Fibroblast of the conjunctiva (primary cell): ENCODE measurements around the gene C5orf15.
A peak's percentile ranks its signal among the peaks of the same experiment; 100 is the strongest.
"Not testable (repeated sequence)": the region's sequence is repeated elsewhere in the genome, so short reads cannot be mapped to it uniquely, and the experiment has no call there.

Experiments
- DNase-seq: peaks from one replicate; pipeline ENCODE4 v3.0.0-alpha.2; 2010; ENCODE audit warnings: low read depth

C5orf15 gene

DNA sequence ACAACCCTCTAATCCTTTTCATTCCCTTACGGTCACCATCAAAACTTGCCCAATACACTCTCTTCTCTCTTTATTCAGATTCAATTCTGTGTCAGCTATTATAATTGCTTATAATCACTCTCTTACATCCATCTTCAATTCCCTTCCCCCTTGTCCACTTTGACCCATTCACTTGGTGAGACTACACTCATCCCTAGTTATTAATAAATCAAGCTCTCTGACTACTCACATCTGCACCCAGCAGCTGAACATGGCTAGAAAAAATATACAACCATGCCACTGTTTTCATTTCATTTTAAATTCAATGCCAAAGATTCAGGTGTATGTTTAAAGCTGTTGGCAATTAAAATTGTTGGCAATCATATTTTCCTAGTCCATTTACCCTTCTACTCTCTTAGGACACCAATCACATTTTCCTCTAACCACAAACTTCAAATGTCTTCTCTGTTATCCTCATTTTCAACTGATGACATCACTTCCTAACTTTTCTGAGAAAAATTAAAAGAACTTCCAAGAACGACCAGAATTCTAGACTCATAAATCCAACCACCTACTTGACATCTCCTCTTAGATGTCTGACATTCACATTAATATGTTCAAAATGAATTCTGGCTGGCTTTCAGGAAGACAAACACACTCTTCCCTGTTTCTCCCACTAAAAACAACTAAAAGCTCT, 5.5 kb downstream of the C5orf15 start:
- no peak for DNase-seq

DNA sequence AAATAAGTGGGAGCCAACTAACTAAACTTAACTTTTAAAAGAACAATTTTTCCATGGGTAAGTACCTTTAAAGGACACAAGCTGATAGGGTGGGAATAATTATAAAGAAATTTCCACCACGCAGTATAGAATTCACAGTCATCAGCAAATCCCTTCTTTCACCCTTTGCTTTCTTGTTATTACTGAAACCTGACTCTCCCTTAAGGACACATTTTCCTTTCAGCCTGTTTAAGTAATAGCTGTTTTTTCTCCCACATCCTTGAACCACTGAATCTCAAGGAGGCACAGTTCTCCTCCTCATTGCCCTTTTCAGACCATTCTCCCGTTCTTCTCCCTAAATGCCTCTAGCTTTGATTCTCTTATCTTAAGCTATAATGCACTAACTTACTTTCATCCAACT, 6.3 kb downstream of the C5orf15 start:
- no peak for DNase-seq

DNA sequence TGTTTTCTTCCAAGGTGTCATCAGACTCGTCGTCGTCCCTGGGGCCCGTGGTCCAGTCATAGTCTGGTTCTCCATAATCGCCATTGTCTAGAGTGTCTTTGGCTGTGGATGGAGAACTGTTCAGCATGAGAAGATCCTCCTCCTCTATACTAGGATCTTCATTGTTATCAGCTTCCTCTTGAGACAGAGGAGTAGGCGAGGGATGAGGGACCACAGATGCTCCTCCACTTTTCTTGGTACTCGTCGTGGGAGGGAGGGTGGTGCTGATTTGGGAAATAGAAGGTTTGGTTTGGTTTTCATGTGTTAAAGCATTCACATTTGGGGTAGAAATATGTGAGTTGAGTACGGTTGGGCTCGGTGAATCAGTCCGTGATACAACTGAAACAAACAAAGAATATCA, 8.8 kb downstream of the C5orf15 start:
- no peak for DNase-seq

DNA sequence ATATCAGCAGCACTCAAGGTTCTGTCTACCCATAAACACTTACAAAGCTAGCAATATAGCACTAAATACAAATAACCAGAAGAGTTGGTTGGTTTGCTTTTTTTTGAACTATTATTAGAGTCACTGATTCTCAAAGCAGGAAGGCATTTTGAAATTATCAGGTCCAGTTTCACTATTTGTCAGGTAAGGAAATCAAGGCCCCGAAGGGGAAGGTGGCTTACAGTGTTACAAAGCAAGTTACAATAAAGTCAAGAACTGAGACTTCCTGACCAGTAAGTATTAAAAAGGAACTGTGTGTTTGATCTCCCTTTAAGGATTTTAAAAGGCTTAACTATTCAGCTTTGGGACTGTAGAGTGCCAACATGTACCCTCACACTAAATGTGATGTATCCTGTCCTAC, 10.8 kb downstream of the C5orf15 start:
- no peak for DNase-seq

DNA sequence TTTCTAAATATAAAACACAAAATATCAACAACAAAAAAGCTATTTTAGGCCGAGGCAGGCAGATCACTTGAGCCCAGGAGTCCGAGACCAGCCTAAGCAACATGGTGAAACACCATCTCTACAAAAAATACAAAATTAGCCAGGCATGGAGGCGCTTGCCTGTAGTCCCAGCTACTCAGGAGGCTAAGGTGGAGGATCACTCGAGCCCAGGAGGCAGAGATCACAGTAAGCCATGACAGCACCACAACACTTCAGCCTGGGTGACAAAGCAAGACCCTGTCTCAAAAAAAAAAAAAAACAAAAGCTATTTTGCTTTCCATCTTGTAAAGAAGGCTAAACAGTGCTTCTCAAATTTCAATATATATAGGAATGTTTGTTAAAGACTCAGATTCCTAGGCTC, 11.3 kb downstream of the C5orf15 start:
- DNase-seq = no peak

DNA sequence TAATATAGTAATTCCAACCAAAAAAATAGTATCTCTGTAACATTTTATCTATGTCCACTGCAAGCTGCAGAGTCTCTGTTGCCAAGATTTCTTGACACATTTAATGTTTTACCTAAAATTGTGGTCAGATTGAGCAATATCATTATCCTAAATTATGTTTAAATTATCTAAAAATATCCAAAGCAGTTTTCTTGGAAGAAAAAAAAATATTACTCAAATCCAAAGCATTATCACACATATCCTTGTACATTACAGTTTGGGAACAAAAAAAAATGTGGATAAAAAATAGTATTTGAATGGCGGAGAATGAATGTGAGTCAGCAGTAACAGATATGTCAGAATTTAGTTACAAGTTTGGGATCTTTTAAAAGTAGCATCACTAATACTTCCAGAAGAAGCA, 12.2 kb downstream of the C5orf15 start:
- DNase-seq = not testable (repeated sequence)

DNA sequence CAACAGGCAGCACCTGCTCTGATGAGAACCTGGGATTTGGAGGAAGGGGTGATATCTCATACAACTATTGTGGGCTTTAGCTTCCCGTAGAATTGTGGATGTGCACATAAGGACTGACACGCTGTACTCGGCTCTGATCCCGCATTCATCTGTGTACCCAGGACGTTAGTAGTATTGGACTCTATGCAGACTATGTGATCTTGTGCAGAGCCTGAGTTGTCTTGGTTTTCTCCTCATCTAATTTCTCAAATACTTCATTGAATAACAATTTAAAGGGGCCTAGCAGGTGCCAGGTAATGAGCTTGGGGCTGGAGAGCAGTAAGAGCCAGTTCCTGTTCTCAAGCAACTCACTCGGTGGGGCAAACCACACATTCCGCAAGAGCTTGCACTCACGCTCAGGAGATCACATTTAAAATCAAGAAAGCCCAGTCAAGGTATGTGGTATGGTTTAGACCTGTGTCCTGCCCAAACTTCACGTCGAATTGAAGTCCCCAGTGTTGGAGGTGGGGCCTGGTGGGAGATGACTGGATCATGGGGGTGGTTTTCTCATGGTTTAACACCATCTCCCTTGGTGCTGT, 14.8 kb downstream of the C5orf15 start:
- no peak for DNase-seq

DNA sequence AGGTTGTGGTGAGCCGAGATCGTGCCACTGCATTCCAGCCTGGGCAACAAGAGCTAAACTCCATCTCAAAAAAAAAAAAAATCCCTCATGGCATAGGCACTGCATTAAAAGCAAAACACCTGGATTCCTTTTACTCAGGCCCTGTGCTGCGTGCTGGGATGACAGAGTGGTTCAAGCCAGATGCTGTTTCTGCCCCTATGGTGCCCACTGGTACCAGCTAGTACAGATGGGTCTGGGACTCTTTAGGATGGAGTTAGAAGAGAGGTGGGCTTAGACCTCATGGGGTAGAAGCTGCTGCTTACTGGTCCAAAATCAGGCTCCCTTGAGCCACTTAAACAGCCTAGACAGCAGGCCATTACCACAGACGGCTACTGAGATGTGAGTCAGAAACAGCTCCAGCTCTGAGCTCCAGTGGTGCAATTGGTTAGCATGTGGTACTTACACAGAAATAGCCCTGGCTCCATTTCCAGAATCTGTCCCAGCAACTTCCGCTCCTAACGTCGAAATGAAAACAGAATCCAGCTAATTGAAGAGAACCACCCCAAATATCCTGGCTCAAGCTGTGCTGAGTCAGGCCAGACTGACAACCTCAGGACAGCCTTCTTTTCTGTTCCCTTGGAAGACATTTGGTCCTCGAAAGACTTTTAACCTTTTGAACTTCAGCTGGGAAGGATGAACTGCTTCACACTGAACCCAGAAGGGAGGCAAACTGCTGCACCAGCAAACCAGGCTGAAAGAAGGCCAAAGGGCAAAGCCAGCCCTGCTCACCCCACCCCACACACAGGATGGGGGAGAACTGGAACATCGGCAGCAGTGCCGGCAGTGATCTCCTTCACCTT, 15.5 kb downstream of the C5orf15 start:
- peak; percentile 86 for DNase-seq

DNA sequence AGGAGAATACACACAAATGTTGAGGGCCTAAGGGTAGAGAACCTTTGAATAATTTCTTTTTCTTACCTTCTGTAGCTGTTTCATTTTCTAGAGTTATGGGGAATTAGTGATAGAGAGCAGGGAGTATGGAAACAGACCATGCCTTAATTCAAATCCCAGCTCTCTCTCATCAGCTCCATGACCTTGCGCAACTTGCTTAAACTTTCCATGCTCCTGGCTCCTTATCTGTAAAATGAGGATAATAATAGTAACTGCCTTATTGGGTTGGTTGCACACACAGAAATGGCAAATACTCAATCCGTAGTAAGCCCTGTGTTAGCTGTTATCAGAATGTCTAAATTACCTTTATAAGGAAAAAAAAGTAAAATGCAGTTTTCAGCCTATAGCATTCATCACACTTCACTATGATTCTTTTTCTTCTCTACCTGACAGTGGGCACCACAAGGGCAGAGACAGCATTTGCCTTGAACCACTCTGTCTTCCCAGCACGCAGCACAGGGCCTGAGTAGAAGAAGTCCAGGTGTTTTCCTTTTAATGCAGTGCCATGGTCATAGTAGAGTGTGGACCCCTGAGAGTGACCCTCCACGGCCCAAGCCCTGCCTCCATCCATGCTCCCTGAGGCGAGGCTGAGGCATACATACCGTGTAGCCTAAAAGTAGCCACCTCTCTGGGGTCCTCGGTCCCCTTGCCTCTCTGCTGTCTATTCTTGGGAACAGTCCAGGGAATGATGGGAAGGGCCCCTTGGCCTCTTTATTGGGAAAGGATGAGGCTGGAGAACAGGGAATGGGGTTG, 17.4 kb downstream of the C5orf15 start:
- no peak for DNase-seq

DNA sequence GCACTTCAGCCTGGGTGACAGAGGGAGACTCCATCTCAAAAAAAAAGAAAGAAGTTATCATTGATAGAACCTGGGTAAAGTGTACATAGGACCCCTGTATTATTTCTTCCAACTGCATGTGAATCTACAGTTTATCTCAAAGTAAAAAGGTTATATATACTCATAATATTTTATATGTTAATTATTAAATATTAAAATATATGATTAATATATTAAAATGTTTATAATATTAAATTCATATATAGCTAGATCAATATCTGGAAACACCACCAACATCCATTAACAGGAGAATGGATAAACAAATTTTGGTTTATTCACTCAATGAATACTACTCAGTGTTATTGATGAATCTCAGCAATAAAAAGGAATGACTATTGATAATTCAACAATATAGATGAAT, 19.7 kb downstream of the C5orf15 start:
- no peak for DNase-seq

DNA sequence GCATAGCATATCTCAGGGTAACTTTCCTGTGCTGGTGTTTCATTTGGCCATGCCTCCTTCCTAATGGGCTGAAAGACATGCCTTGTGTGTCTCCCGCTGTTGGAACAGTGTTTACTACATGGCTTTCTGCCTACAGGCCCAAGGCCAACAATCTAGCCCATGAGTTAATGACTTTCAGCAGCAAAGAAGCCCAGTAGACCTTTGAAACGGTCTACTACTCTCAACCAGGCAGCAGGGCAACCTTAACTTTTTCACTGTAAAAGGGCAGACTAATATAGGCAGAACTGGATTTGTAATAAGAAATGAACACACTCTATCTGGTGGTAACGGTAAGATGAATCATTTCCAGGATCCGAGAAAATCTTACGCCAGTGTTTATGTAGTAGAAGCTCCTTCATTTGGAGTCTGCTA, 21.0 kb downstream of the C5orf15 start:
- DNase-seq = no peak

DNA sequence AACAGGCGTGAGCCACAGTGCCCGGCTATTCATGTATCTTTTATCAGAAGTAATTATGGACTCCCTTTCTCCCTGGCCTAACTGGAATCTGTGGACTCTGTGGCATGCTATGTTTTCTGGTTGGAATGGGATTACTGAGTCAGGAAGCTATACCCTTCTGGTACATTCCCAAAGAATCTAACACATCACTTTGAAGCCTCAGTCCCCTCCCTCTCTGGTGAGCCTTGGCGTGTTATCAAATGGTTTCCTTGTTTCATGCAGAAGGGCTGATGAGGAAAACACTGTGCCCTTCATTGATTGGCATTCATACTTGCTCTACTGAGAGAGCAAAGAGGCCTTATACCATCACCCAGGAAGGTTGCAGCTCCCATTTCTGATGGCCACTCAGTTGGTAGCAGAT, 22.9 kb downstream of the C5orf15 start:
- DNase-seq = no peak

DNA sequence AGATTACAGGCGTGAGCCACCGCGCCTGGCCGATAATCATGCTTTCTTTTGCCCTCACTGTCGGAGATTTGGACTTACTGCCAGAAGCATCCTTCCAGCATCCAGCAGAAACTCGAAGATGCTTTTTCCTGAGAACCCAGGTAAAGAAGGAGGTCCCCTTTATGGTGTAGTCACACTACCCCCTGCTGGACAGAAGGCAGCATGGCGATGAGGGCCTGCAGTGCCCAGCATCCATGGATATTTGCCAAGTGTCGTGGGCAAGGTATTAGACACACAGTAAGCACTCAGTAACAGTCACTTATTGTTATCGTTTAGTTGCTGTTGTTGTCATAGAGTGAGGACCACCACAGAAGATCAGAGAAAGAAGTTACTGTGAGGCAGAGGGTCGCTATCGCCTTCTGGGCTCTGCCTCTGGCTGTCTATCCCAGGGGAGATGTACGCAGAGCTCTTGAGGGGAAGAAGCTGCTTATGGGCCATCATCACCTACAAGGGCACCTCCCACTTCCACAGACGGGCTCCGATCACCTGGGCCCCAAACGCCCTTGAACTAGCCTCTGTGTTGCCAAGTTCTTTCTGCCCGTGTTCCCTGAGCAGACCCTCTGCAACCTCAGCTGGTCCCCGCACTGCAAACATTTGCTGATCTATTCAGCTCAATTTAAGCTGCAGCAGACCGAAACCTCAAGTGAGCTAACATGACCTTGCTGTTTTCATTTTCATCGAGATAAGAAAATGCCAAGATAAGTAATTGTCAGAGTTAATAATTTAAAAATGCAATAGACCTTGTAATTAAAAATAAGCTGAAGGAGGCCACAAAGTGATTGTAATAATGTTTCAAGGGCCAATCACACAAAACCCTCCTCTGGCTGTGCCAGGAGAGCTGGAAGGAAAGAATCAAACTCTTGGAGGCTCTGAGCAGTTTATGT, 23.9 kb downstream of the C5orf15 start:
- peak; percentile 33 for DNase-seq

DNA sequence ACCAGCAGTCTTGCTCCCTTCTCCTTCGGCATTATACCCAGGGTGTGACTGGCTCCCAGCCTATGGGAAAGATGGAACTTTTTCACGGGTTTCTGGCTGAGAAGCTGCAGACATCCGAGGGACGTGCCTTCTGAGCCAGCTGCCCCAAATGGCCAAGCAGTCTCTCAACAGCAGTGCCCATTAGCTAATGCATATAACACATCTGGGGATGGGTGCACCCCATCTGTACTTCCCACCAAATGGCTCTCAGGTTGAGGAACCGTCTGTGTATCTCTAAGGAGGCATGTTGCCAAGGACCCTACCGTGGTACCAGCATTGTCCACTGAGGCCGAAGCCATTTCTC, 25.0 kb downstream of the C5orf15 start:
- no peak for DNase-seq

DNA sequence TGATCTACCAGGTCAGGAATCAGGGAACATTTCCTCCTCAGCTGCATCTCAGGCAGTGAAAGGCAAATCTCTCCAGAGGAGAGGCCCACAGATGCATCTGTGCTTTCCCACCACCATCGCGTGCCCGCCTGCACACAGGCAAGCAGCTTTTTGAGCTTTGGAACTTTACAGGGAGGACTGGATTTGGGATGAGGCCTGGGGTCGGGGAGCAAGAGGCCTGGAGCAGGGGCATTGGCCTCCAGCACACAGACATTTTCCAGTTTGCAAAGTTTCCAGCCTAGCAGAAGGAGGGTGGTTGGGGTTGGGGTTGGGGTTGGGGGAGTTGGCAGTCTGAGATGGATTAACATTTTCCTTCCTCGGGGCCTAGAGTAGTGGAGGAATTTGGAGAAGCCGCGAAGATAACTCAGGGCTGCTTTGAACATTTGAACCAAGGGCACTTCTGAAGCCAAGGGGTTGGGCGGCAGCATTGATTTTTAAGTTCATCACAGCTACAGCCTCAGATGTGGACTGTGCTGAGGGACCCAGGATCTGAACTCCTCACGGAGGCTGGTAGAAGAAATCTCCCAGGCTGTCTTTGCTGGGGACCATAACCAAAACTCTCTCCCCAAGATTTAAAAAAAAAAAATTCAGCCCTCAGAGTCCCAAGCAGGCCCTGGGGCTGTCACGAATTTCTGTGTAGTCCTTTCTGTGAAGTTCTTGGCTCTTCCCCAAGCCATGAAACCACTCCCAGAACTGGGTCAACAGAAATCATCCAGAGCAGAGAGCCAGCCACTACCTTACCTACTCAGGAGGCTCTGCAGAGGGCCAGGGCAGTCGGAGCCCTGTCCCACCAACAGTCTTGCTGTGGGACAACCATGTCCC, 25.6 kb downstream of the C5orf15 start:
- DNase-seq = no peak

DNA sequence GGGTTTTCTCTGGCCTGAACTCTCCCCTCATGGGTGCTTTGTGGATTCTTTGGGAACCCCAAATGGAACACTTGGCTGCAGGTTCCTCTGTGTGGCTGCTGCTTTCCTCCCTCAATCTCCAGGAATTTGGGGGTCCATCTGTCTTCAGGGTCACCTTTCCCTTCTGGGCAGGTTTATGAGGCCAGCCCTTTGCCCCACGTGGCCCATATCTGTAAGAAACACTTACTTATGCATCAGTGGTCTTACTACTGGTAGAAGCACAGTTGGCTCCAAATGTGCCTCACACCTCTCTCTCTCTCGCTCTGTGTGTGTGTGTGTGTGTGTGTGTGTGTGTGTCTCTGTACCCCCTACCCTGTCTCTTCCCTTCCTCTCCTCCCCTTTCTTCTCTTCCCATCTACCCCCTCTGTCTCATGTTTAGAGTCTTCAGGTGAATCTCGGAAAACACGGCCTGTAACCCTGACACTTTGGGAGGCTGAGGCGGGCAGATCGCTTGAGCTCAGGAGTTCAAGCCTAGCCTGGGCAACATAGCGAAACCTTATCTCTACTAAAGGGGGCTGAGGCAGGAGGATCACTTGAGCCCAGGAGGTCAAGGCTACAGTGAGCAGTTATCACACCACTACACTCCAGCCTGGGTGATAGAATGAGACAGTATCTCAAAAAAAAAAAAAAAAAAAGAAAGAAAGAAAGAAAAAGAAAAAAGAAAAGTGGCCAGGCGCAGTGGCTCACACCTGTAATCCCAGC, 26.8 kb downstream of the C5orf15 start:
- no peak for DNase-seq

DNA sequence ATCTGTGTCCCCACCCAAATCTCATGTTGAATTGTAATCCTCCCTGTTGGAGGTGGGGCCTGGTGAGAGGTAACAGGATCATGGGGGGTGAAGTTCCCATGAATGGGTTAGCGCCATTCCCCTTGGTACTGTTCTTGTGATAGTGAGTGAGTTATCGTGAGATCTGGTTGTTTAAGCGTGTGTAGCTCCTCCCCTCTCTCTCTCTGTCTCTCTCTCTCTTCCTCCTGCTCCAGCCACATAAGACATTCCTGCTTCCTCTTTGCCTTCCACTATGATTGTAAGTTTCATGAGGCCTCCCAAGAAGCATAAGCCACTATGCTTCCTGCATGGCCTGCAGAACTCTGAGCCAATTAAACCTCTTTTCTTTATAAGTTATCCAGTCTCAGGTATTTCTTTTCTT, 28.8 kb downstream of the C5orf15 start:
- no peak for DNase-seq

DNA sequence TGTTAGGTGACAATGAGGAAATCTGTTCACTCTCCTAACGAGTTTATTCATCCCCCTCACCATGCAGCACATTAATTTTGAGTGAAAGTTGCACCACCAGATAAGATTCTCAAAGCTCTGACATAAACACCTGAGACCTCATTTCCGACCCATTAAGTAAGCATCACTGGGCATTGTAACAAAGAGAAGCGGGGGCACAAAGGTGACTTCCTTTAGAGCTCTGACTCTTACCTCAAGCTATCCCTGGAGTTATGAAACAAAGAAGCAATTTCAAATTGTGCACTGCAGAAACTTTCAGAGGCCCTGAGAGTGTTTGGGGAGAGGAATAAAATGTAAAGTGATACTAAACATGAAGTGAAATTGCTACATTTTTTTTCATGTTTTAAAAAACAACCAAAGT, 29.5 kb downstream of the C5orf15 start:
- no peak for DNase-seq

DNA sequence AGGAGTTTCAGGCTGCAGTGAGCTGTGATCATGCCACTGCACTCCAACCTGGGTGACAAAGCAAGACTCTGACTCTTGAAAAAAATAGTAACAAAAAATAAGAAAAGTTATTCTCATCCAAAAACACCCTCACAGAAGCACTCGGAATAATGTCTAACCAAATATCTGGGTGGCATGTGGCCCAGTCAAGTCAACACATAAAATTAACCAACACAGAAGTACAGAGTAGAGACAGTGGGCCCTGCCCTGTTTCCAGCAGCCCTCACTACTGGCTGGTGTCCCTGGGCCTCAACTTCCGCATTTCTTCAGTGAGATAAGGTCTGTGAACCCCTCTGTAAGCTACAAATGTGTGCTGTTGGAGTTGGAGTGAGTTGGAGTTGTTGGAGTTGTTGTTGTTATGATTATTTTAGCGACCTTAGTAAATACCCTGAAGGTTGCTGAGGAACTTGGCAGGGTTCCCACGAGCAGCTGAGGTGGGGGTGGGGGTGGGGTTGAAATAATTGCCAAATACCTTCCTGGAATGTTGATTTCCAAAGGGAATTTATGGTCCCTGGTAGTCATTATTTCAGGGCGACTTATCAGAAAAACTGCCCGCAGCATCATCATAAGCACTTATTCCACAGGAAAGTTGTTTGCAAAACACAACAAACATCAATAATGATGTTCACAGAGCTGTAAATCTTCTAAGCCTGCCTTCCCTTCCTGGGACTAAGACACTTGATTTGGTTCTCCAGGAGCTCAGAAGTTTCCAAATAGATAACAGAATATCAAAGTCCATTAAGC, 30.2 kb downstream of the C5orf15 start:
- no peak for DNase-seq
